H54 (cell line): ENCODE measurements around the gene FBXO41.

Experiments used
- DNase-seq: peaks from one replicate; pipeline ENCODE4 v3.0.0; 2011; ENCODE audit warnings: low spot score, mixed read lengths; ENCODE audit not compliant: insufficient read length
- FAIRE-seq: peaks from 3 replicates; lab custom pipeline; 2011; peaks lifted over from hg19 to GRCh38; lab: Jason Lieb, UNC
- POLR2A ChIP-seq: IDR thresholded peaks from 2 replicates; pipeline ENCODE4 v1.6.1; 2011; ENCODE audit warnings: low read depth, mild to moderate bottlenecking, low read length

Gene FBXO41, protein sequence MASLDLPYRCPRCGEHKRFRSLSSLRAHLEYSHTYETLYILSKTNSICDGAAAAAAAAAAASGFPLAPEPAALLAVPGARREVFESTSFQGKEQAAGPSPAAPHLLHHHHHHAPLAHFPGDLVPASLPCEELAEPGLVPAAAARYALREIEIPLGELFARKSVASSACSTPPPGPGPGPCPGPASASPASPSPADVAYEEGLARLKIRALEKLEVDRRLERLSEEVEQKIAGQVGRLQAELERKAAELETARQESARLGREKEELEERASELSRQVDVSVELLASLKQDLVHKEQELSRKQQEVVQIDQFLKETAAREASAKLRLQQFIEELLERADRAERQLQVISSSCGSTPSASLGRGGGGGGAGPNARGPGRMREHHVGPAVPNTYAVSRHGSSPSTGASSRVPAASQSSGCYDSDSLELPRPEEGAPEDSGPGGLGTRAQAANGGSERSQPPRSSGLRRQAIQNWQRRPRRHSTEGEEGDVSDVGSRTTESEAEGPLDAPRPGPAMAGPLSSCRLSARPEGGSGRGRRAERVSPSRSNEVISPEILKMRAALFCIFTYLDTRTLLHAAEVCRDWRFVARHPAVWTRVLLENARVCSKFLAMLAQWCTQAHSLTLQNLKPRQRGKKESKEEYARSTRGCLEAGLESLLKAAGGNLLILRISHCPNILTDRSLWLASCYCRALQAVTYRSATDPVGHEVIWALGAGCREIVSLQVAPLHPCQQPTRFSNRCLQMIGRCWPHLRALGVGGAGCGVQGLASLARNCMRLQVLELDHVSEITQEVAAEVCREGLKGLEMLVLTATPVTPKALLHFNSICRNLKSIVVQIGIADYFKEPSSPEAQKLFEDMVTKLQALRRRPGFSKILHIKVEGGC

DNA sequence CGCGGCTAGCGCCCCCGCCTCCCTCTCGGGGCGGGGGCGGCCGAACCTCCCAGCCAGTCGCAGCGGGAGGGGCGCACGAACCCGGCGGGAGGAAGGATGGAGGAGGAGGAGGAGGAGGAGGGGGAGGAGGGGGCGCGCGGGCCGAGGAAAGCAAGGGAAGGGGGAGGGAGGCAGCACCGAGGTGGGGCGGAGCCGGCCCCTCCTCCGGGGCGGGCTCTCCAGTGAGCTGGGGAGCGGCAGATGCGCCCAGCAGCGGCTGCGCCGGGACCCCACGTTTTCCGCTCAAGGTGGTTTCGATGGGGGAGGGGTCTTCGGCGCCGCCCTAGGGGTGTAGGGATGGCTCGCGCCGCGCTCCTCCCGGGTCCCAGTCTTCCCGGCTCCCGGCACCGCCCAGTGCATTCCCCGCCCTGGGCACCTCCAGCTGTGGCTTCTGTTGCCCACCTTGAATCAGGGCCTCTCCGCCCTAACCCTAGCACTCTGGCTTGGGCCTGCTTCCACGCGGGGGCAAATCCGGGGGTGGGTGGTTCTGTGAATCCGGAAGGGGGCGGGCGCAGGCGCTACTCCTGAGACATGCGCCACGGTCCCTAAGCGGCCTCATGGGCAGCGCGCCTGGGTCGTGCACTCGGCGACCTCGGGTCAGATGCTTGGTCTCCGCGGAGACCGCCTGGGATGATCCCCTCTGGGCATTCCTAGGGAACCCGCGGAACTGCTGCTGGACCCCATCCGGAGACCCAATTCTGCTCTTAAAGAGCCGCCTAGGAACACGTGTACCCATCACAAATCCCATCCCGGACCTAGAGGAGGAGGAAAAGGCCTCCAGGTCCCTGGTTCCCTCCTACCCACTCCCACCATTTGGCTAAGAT lies at the start of gene FBXO41:
FBXO41 (minus strand) TSS at position 183 of the 863 bp plus-strand sequence. CDS start 14,848 bp downstream, outside the sequence.
- DNase-seq (no peak), FAIRE-seq (no peak)
- no peak for TF ChIP-seq POLR2A

GRCh38 chr2:73334045-73334444 lies 49.8 kb upstream of the FBXO41 start:
- no peak for DNase-seq
- TF ChIP-seq POLR2A = no peak
- FAIRE-seq = no peak

DNA sequence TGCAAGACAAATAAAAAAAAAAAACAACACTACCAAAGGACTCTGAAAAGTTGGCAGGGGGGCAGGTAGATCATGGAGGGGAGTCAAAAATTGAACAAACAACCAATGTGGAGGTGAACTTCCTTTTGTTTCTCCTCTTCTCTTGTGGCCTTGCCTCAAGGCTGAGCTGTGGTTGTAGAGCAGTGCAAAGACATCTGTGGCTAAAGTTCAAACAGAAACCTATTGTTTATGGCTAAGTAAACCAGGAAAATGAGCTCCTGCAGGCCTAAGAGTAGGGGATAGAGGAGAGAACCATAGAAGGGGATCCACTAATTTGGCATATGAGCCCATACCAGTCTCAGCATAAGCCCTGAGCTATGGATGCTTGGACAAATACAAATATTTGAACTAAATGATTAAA lies 49.3 kb upstream of the FBXO41 start:
- TF ChIP-seq POLR2A = no peak
- DNase-seq (no peak), FAIRE-seq (no peak)

DNA sequence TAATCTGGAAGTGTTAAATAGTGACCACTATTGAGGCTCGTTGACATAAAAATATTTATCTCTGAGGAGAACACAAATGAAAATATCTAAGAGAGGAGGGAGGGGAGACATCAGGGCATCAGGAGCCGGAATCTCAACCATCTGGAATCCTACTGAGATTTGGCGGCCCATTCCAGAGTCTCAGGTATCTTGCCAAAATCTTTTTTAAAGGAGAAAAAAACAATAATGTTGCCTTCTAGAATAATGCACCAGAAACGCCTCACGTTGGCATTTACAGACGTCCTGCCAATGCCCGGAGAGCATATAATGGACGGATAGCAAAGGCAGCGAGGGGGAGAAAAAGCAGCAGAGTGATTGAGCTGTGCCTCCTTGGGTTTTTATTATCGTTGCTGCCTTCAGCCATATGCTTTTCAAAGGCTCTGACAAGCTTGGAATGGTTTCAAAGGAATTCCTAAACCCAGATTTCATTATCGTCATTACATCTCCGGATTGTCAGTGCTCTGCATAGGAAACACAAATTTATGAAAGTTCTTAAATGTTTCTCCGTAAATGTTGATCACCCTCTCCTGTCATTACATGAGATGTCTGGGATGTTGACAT lies 39.9 kb upstream of the FBXO41 start:
- no peak for FAIRE-seq
- no peak for TF ChIP-seq POLR2A
- DNase-seq = no peak

DNA sequence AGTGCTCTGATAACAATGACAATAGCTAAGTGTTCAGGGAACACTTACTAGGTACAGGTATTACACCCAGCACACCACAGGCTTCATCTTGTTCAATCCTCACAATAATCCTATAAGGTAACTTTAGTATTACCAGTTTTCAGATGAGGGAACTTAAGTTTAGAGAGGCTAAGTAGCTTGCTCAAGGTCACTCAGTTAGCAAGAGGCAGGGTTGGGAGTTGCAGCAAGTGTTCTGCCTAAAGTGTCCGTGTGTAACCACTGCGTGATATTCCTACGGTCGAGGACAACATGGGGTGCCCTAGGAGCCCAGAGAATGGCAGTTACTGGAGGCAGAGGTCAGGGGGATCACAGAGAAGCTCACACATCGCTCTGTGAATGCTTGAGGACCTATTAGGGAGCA lies 39.3 kb upstream of the FBXO41 start:
- DNase-seq (no peak), FAIRE-seq (no peak)
- TF ChIP-seq POLR2A = no peak

DNA sequence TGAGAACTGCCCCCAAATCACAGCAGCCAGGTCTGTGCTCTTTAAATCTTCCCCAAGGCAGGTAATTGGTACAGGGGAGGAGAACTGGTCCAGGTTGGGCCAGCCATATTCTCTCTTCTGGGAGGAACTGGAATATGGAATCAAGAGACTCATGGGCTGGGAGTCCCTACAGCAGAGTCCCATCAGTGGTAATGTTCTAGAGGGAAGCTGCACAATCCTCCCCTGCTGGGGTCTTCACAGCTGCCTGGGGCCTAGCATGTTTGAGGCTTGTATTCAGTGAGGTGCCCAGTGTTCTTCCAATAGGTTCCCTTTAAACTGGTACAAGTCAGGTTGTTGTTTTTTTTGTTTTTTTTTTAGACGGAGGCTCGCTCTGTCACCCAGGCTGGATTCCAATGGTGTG lies 30.2 kb upstream of the FBXO41 start:
- no peak for FAIRE-seq
- DNase-seq = no peak
- TF ChIP-seq POLR2A = no peak

GRCh38 chr2:73307720-73308119 lies 23.4 kb upstream of the FBXO41 start:
- DNase-seq (no peak), FAIRE-seq (no peak)
- TF ChIP-seq POLR2A = no peak

- FAIRE-seq (no peak), DNase-seq (no peak)
- TF ChIP-seq POLR2A = no peak
Observed at GRCh38 chr2:73301636-73302035, 17.4 kb upstream of the FBXO41 start.

GRCh38 chr2:73300926-73301325 lies 16.6 kb upstream of the FBXO41 start:
- FAIRE-seq = no peak
- DNase-seq = no peak
- TF ChIP-seq POLR2A = no peak

DNA sequence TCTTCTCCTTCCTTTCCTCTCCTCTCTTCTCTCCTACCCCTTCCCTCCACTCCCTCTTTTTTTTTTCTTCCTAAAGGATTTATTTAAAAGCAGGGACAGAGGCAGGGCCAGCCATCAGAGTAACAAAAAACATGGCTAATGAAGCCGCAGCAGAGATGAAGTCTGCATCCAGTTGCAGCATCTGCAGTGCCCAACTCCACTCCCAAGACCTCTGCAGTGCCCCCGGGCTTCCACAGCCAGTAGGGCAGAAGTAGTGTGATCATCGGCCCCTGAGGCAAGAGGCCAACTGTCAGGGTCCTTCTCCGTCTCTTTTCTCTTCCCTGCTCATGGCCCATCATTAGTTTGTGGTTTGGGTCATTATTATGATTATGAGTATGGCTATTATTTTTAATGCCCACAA lies 13.3 kb upstream of the FBXO41 start:
- no peak for TF ChIP-seq POLR2A
- FAIRE-seq (no peak), DNase-seq (no peak)

GRCh38 chr2:73297151-73297559 lies 12.9 kb upstream of the FBXO41 start:
- TF ChIP-seq POLR2A = no peak
- DNase-seq (no peak), FAIRE-seq (no peak)

DNA sequence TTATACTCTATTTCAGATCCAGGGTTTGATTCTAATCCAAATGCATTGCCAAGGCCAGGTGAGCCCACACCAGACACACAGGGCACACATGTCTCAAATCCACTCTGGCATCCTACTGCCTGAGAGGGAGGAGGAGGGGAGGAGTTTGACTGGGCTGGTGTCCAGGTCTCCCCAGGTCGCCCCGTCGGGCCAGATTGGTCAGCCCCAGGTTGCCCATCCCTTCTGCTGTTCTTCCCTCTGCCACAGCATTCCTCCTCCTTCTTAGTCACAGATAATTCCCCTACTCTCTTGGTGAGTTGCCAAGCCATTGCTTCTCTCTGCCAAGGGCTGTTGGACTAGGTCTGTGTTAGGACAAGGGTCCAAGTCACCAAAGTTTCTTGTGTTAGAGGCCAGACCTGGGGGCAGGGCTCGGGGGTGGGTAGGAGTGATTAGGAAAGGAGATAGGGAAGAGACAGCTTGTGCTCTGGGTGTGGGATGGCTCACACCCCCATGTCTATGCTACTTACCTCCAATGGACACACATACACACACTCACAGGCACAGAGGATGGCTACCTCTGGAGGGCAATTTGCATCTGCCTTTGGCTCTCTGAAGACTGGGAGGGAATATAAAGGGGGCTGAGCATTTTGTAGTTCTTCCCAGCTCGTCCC lies 11.6 kb upstream of the FBXO41 start:
- DNase-seq (peak; percentile 95), FAIRE-seq (peak; percentile 96)
- no peak for TF ChIP-seq POLR2A

GRCh38 chr2:73294239-73294638 lies 10.0 kb upstream of the FBXO41 start:
- FAIRE-seq = no peak
- no peak for TF ChIP-seq POLR2A
- DNase-seq = no peak
